Measurements from ENCODE around the gene SBF2. TPM values are rescaled to one million over a fixed set of nuclear protein-coding genes. Genes with fewer than 3 reads are reported as not detected.

Gene SBF2
- total and polyA plus RNA-seq, 2 donors (not counting 1 experiment from before 2014, with no cell fraction given), result 5.6 to 17.7 TPM

- ATAC-seq (ENCODE audit: low read depth) (no peak), DNase-seq (no peak)
- H3K4me3 Mint-ChIP-seq, result no peak overlapping the region
- no peak overlapping the region for H3K9ac ChIP-seq (ENCODE audit: low read length)
- no peak overlapping the region for H3K4me3 ChIP-seq (ENCODE audit: control extremely low read depth in 1 of 5, extremely low read depth in 1 of 5, insufficient read depth in 1 of 5, low read depth in 2 of 5, low read length in 4 of 5)
- no peaks in the 10 kb centered on the region for H3K9me3 Mint-ChIP-seq (ENCODE audit: insufficient read depth)
- no peaks in the 10 kb centered on the region for H3K9me3 ChIP-seq (ENCODE audit: control extremely low read depth in 1 of 3, control insufficient read depth in 2 of 3, insufficient read depth in 1 of 3, low read length in 2 of 3)
- TF ChIP-seq CTCF (IDR thresholded peaks at IDR 0.05) (no peak), EZH2 (IDR thresholded peaks at IDR 0.05; ENCODE audit: borderline replicate concordance, insufficient read depth, low read depth, low read length, poor library complexity, severe bottlenecking) (no peak)
- no peaks in the 10 kb centered on the region for H3K36me3 ChIP-seq (replicated peaks in 1 of 2; ENCODE audit: control extremely low read depth in 1 of 2, control insufficient read depth in 1 of 2, extremely low read depth in 1 of 2, insufficient read depth in 2 of 2, low read length in 1 of 2)
- H3K27me3 Mint-ChIP-seq, result peaks cover 16% of the 10 kb centered on the region
- ChIA-PET CTCF (interaction anchor here (0.8 to 4.6 kb wide), 12 partner anchors 10 to 1410 kb away, joined by 3 to 53 read pairs (median 3); no protein-coding TSS in a partner anchor), POLR2A (interaction anchor here (1.2 kb wide), 1 partner anchor 10 kb away, joined by 3 read pairs; no protein-coding TSS in a partner anchor)
- no peak overlapping the region for H3K4me2 ChIP-seq (replicated peaks; ENCODE audit: low read depth, low read length, poor library complexity, severe bottlenecking)
- peaks cover 0 to 6% (median 0%) of the 10 kb centered on the region in 4 experiments for H3K27me3 ChIP-seq (replicated peaks in 1 of 4; ENCODE audit: control extremely low read depth in 1 of 4, control insufficient read depth in 3 of 4, insufficient read depth in 4 of 4, low read length in 3 of 4)
- no peaks in the 10 kb centered on the region for H4K20me1 ChIP-seq (ENCODE audit: control insufficient read depth, insufficient read depth, low read length, poor library complexity, severe bottlenecking)
- H3K4me1 ChIP-seq (ENCODE audit: control insufficient read depth in 2 of 2, insufficient read depth in 2 of 2, low read length in 2 of 2), result peaks cover 0 to 4% of the 10 kb centered on the region in 2 donors
- H3K79me2 ChIP-seq (ENCODE audit: control insufficient read depth, insufficient read depth, low read length), result no peaks in the 10 kb centered on the region
- peaks cover 4% of the 10 kb centered on the region for H3K4me1 Mint-ChIP-seq
- intact Hi-C loops (cut with micrococcal nuclease), result no loop called here
- no peak overlapping the region for H3K27ac Mint-ChIP-seq
- H3K27ac ChIP-seq (ENCODE audit: low read length in 2 of 2), result no peak overlapping the region
- 77% methylated on average over 4 of the region's 6 CpGs for WGBS (ENCODE audit: insufficient coverage)
- H2AFZ ChIP-seq (ENCODE audit: insufficient read depth, low read depth, low read length, poor library complexity, severe bottlenecking), result no peak overlapping the region
These were observed 31.4 kb upstream of the SBF2 start for GRCh38 chr11:10325277-10326011.

- Mint-ChIP-seq H3K27ac (no peak overlapping the region), H3K4me1 (peaks cover 7% of the 10 kb centered on the region), H3K9me3 (ENCODE audit: insufficient read depth) (no peaks in the 10 kb centered on the region), H3K27me3 (peaks cover 16% of the 10 kb centered on the region), H3K4me3 (no peak overlapping the region)
- no peaks in the 10 kb centered on the region for H3K36me3 ChIP-seq (replicated peaks in 1 of 2; ENCODE audit: control extremely low read depth in 1 of 2, control insufficient read depth in 1 of 2, extremely low read depth in 1 of 2, insufficient read depth in 2 of 2, low read length in 1 of 2)
- intact Hi-C loops (cut with micrococcal nuclease), result loop anchor here (5.0 kb wide), 1 partner anchor 1307 kb away; no protein-coding TSS in a partner anchor
- no peak overlapping the region for H3K4me3 ChIP-seq (ENCODE audit: control extremely low read depth in 1 of 5, extremely low read depth in 1 of 5, insufficient read depth in 1 of 5, low read depth in 2 of 5, low read length in 4 of 5)
- POLR2A ChIA-PET, result interaction anchor here (1.2 kb wide), 1 partner anchor 9 kb away, joined by 3 read pairs; no protein-coding TSS in a partner anchor
- peaks cover 0 to 4% of the 10 kb centered on the region in 2 donors for H3K4me1 ChIP-seq (ENCODE audit: control insufficient read depth in 2 of 2, insufficient read depth in 2 of 2, low read length in 2 of 2)
- TF ChIP-seq CTCF (IDR thresholded peaks at IDR 0.05) (no peak), EZH2 (IDR thresholded peaks at IDR 0.05; ENCODE audit: borderline replicate concordance, insufficient read depth, low read depth, low read length, poor library complexity, severe bottlenecking) (no peak)
- H3K4me2 ChIP-seq (replicated peaks; ENCODE audit: low read depth, low read length, poor library complexity, severe bottlenecking), result no peak overlapping the region
- no CpG with 5 or more reads among the region's 3 CpGs for WGBS (ENCODE audit: insufficient coverage)
- H3K27me3 ChIP-seq (replicated peaks in 1 of 4; ENCODE audit: control extremely low read depth in 1 of 4, control insufficient read depth in 3 of 4, insufficient read depth in 4 of 4, low read length in 3 of 4), result peaks cover 0 to 6% (median 0%) of the 10 kb centered on the region in 4 experiments
- H4K20me1 ChIP-seq (ENCODE audit: control insufficient read depth, insufficient read depth, low read length, poor library complexity, severe bottlenecking), result no peaks in the 10 kb centered on the region
- H3K79me2 ChIP-seq (ENCODE audit: control insufficient read depth, insufficient read depth, low read length), result no peaks in the 10 kb centered on the region
- DNase-seq (no peak), ATAC-seq (ENCODE audit: low read depth) (no peak)
- CTCF ChIA-PET, result interaction anchor here (0.9 to 4.6 kb wide), 17 partner anchors 10 to 711 kb away, joined by 3 to 53 read pairs (median 5); partner anchors contain the start of gene ADM
- no peak overlapping the region for H3K9ac ChIP-seq (ENCODE audit: low read length)
- no peaks in the 10 kb centered on the region for H3K9me3 ChIP-seq (ENCODE audit: control extremely low read depth in 1 of 3, control insufficient read depth in 2 of 3, insufficient read depth in 1 of 3, low read length in 2 of 3)
- H3K27ac ChIP-seq (ENCODE audit: low read length in 2 of 2), result no peak overlapping the region
- H2AFZ ChIP-seq (ENCODE audit: insufficient read depth, low read depth, low read length, poor library complexity, severe bottlenecking), result no peak overlapping the region
These were observed 30.5 kb upstream of the SBF2 start for GRCh38 chr11:10324474-10324873.

Measured in B cell (primary cell).